ENCODE results near the gene VWA8.
A peak's percentile ranks its signal among the peaks of the same experiment; 100 is the strongest.
"Not testable (repeated sequence)": the region's sequence is repeated elsewhere in the genome, so short reads cannot be mapped to it uniquely, and the experiment has no call there.

VWA8 gene

DNA sequence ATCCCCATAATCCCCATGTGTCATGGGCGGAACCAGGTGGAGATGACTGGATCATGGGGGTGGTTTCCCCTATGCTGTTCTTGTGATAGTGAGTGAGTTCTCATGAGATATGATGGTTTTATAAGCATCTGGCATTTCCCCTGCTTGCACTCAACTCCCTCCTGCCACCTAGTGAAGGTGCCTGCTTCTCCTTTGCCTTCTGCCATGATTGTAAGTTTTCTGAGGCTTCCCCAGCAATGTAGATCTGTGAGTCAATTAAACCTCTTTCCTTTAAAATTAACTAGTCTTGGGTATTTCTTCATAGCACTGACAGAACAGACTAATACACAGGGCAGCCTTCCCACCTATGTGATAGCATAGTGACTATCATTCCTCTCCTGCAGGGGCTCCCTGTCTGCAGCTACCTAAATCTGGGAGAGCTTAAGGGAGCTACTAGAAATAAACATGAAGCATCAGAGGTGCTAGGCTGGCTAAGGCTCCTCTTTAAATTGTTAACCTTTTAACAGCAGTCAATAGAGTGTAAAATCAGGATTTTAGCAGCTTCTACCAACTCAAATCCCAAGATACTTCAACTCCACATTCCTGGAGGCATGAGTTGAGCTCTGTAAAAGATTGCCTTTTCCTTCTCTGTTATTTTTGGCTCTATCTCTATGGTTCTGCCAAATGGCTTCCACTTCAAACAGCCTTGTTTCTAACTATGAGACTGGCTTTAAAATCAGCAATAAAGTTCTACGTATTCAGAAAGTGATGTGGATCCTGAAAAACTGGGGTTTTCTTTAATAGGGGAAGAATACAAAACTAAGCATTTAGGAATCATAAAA lies 112.3 kb downstream of the VWA8 start:
- peak; percentile 32 for DNase-seq (ENCODE audit: low spot score)

DNA sequence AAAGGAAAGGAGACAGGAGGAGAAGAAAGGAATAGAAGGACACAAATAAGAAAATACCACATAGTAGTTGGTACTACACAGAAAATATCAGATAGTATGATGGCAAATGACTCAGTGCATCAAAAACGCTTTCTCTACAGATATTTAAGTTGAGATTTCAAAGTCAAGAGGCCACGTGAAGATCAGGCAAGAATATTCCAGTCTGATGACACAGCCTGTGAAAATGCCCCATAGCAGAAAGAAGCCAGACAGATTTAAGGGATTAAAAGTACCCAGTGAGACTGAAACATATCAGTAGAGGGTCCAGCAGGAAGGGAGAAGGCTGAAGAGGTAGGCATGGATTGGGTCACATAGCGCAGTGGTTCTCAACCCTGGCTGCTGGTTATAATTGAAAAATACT lies 113.7 kb downstream of the VWA8 start:
- DNase-seq (ENCODE audit: low spot score): no peak

DNA sequence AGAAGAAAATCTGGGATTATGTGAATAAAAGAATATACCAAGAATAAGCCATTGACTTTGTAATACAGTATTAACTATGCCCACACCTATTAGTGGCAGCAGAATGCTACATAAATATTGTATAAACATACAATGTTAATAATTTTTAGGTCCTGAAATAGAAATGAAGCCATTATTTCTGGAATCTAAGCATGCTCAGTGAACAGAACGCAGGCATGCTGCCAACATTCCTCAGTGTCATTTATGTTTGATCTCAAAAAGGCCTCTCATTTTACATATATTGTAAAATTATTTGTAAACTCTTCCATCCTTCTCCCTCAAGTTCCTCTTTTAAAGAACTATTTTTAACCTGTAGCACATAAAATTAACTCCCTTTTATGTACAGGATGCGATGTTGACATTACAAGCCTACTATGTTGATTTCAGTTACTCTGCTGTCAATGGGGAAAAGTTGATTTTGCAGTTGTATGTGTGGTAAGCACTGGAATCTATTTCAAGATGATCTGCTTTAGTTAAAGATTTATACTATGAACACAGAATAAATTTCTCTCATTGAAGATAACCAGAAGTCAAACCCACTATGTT lies 118.8 kb downstream of the VWA8 start:
- DNase-seq (ENCODE audit: low spot score): no peak

DNA sequence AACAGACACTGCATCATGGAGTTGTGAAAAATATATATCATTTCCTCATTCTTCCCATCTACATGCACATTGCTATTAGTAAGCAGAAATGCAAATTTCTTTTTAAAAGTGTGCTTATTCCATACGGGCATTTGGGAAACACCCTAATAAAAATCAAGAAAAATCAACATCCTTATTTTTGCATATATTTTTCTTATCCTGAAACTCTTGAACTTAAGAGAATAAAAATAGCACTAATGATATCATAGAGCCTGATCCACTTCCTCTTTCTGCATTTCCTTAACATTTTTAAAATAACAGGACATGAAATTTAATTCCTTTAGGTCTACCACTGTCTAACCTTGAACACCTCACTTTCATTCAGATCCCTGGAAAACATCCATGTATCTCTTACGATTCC lies 123.3 kb downstream of the VWA8 start:
- DNase-seq (ENCODE audit: low spot score): no peak

DNA sequence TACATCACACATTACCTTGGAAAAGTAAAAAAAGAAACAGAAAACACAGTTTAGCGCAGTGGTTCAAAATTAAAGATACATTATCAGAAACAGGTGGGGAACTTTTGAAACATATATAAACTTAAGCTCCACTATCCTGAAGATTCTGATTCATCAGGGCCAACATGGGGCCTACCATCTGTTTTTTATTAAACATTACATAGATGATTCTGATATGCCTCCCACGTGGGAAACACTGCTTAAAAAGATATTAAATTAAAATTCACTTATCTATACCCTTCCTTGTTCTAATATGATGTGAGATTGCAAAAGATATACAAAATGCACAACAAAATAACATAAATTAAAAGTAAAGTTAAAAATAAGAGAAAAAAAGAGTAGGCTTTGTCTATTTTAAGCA lies 125.0 kb downstream of the VWA8 start:
- DNase-seq (ENCODE audit: low spot score): peak; percentile 29

DNA sequence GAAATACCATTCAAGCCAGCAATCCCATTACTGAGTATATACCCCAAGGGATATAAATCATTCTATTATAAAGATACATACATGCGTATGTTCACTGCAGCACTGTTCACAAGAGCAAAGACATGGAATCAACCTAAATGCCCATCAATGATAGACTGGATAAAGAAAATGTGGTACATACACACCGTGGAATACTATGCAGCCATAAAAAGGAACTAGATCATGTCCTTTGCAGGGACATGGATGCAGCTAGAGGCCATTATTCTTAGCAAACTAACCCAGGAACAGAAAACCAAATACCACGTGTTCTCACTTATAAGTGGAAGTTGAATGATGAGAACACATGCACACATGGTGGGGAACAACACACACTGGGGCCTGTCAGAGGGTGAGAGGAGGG lies 126.2 kb downstream of the VWA8 start:
- DNase-seq (ENCODE audit: low spot score): not testable (repeated sequence)

DNA sequence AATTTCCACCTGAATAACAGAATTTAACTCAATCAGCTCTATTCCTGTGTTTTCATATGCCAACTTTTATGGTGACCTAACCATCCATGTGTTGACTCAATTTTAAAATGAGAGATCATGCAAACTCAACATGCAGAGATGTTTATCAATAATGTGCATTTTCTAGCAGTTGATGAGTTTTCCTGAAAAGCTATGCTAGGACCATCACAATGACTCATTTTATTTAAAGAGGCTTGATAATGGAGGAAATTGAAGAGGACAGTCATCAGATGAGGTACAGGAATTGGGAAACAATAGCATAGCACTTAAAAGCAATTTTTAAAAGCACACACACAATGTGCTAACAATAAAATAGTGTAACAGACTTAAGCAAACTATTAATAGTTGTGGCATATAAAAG lies 127.1 kb downstream of the VWA8 start:
- DNase-seq (ENCODE audit: low spot score): no peak

DNA sequence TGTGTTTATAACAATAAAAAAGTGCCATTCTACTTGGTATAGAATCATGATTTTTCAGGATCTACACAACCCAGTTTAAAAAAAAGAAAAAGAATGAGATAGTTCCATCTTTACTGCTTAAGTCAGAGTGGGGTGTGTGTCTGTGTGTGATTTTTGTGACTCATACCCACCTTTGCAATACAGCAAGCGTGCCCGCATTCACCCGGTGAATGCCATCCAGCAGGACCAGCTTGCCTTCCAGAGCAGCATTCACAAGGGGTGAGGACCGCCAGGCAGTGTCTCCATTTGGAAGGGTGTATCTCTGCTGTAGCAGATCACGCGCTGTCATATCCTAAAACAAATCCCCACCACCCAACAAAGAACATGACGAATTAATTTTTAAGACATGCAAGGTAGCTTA lies 127.7 kb downstream of the VWA8 start:
- DNase-seq (ENCODE audit: low spot score): no peak

DNA sequence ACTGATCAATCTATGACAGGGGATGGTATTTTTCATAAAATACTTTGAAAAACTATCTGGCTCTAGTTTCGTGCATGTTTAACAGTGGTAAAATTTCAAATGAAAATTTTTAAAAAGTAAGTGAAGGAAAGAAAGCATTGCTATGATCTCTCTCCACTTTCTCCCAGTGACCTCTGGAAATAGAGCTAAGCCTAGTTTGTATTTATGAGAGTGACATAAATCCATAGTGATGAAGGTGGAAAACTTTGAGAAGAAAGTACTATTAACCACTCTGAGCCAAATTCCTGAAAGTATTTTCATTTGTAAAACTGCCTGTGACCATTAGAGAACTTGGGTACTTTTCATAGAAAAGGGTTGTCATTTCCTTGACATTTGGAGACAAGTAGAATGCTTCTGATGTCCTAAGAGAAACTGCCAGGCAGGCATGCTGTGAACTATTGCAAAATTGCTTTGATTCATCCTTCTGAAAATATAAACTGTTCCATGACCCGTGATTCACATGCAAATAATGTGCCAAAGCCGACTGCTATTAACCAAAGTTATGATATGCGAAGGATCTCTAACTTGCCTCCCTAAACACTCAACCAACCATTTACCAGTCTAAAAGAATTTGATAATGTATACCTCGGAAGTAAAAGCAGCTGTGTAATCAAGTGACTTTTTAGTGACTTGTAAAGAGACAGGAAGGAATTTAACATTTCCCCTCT lies 133.2 kb downstream of the VWA8 start:
- peak; percentile 75 for DNase-seq (ENCODE audit: low spot score)

DNA sequence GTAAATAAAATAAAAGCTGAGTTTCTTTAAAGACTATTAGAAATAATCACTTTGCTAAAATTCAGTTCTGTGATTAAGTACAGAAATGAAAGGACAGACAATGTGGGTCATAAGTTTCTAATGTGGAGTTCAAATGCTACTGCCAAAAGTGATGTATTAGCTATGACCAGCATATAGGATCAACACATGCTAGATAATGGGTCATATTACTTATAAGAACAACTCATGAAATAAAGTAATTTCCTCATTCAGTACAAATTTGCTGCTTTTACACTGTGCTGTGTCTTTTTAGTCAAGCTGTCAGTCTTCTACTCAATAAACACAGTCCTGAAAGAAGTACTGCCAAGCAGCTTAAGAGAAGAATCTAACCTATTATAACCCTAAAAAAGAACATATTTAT lies 135.2 kb downstream of the VWA8 start:
- DNase-seq (ENCODE audit: low spot score): no peak

DNA sequence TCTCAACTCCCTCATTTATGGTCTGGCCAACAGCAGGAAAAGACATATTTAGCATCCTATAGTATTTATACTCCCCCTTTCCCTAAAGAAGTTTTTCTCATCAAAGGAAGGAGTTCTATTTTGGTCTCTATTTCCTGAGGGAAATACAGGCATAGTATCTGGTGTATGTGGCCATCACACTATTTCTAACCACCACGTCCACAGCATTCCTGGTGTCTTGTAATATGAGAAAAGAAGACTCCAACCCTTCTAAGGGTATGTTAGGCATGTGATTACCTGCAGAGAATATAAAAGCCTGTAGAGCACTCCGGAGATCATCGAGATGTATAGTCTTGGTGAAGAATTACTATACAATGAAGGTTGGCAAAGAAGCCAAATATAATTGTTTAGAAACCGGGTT lies 137.4 kb downstream of the VWA8 start:
- DNase-seq (ENCODE audit: low spot score): no peak

DNA sequence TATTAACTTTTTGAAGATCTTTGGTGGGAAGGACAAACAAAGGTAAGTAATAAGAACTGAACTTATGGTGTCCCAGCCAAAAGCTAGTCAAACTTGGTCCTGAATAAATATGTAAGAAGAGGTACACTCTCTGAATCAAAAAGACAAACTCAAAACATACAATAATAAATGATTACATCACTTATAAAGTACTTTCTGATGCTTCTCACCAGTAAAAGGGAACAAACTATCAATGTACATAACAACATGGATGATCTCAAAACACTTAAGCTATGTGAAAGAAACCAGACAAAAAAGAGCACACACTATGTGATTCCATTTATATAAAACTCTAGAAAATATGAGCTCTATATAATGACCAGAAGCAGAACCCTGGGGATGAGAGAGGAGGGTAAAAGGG lies 138.3 kb downstream of the VWA8 start:
- DNase-seq (ENCODE audit: low spot score): no peak

DNA sequence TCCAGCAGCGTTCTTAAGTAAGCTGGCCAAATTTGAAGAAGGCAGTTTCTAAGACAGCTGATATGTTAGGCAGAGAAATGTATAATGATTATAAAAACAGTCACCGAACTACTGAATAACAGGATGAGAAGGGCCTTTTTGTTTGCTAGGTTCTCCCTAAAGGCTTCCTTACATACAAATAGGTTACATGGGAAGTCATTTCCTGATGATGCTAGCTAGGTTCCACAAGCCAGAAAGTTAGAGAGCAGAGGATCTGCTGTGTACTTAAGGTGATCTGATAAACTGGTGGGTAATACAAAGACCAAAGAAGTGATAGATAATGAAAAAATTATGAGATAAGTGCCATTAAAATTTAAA lies 139.7 kb downstream of the VWA8 start:
- DNase-seq (ENCODE audit: low spot score): no peak

DNA sequence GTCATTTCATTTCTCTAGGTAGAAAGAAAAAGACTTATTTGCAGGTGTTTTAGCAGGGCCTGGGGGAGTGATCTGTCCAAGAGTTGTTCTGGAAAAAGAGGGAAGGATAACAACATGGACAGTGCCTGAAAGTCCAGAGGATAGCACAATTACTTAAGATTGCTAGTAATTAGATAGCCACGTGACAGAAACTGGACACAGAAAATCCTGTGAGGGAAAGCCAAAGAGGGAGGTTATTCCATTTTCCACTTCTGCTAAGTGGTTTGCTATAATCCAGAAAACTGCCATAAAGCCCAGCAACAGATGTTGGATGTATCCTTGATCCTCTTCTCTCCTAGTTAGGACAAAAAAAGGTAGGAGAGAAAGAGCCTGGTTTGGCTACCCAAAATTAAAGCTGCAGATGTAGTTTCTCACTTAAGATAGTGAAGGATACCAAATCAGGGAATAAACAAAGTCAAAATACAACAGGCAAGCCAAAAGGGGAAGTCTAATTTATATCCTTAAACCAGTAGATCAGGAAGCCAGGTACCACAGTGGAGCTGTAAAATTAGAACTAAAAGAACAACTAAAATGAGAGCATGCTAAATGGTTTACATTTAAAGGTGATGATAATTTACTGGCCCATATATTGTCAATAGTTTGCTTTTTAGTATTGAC lies 140.2 kb downstream of the VWA8 start:
- DNase-seq (ENCODE audit: low spot score): no peak

DNA sequence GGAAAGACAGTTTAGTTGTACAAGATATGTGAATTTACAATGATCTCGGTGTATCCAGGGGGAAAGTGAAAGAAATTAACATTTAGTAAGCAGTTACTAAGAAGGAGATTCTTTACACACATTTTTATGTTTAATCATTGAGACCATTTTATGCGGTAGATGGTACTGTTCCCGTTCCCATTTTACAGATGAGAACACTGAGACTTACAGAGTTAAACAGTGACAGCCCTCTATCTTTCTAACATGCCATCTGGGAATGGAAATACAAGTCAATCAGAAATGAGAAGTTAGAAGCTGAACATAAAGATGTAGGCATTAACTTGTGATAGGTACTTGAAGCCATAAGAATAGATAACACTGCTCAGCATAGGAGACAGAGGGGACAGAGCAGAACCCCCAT lies 144.9 kb downstream of the VWA8 start:
- no peak for DNase-seq (ENCODE audit: low spot score)

DNA sequence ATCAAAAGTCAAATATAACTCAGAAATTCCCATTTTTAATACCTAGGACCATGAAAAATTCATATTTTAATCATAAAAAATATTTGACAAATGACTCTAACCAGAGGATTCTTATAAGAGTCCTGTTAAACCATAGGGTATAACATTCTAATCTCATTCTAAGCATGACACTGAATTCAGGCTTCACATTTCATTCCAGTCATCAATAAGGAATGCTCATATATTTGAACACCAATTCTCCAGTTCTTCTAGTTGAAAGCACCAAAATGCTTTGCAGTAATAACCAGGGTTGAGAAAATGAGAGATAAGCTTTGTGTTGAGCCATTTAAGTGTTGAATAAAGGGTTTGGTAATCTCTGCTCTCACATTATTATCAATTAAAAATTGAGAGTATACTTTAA lies 147.5 kb downstream of the VWA8 start:
- DNase-seq (ENCODE audit: low spot score): peak; percentile 16

DNA sequence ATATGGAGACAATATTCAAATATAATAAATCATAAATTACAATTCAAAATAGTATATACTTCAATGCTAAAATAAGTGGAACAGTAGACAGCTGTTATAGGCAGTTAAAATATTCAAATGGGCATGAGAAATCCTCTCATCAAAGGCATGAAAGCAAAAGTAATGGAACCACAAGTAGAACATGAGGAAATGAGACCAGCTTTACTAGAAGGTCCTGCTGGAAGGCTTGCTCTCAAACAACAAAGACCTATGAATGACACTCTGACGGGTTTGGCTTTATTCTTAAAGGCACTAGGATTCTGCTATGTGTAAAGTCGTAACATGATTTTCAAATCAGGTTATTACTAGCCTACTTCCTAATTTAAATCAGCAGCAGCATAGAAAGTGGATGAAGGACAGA lies 148.1 kb downstream of the VWA8 start:
- no peak for DNase-seq (ENCODE audit: low spot score)

DNA sequence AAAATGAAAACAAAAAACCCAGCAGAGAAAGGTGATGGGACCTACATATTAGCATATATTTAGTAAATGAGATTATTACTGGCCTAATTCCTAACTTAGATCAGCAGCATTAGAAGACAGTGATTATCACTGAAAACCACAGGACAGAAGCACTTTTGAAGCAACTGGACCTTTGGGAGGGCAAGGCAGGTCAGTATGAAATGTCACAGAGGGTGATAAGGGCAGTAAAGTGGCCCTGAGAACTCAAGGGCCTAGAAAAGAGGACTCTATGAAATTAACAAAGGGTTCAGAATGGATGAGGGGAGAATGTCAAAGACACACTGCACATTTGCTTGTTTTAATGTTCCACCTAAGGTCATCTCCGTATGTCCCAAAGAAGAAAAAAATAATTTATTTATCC lies 148.7 kb downstream of the VWA8 start:
- DNase-seq (ENCODE audit: low spot score): no peak

DNA sequence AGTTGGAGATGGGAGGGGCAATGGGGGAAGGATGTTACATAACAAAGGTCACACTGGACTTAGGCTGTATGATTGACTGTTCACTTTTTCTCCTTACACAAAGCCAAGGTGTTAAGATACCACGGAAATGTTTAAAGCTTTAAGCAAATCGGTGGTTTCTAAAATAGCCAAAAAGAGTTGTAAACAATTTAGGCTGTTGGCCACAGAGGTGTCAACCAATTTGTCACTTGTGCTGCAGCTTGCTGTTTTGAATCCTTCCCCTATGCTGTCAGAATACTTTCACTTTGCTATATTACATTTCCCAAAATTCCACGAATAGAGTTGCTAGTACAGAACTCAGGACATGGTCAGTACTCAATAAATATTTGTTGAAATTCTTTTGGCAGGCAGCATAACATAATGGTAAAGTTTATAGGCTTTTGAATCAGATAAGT lies 149.3 kb downstream of the VWA8 start:
- DNase-seq (ENCODE audit: low spot score): no peak

DNA sequence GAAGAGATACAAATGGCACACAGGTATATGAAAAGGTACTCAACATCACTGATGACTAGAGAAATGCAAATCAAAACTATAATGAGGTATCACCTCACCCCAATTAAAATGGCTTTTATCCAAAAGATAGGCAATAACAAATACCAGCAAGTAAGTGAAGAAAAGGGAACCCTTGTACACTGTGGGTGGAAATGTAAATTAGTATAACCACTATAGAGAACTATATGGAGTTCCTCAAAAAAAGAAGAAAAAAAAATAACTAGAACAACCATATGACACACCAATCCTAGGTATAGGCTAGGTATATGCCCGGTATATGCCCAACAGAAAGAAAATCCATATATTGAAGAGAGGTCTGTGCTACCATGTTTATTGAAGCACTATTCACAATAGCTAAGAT lies 150.9 kb downstream of the VWA8 start:
- DNase-seq (ENCODE audit: low spot score): no peak

DNA sequence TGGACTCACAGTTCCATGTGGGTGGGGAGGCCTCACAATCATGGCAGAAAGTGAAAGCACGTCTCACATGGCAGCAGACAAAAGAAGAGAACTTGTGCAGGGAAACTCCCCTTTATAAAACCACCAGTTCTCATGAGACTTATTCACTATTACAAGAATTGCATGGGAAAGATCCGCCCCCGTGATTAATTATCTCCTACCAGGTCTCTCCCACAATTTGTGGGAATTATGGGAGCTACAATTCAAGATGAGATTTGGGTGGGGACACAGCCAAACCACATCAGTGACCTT lies 157.5 kb downstream of the VWA8 start:
- DNase-seq (ENCODE audit: low spot score): not testable (repeated sequence)

DNA sequence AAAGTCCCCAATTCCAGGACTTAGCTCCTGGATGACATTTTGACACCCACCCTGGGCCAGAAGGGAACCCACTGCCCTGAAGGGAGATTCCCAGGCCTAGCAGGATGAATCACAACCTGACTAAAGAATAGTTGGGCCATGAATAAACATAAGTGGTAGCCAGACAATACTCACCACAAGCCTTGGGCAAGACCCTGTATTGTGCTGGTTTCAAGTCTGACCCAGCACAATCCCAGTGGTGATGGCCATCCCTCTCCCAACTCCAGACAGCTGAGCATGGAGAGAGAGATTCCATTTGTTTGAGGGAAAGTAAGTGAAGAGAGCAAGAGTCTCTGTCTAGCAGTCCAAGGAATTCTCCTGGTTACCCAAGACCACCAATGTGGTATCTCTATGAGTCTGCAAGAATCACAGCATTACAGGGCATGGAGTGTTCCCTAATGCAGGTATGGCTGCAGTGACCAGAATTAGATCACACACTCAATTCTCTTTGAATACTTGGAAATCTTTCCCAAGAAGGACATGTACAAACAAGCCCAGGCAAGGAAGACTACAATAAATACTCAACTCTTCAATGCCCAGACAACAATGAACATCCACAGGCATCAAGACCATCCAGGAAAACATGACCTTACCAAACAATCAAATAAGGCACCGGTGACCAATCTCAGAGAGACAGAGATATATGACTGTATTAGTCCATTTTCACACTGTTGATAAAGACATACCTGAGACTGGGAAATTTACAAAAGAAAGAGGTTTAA lies 158.0 kb downstream of the VWA8 start:
- DNase-seq (ENCODE audit: low spot score): peak; percentile 37

All from AG20443 (cell line).